ENCODE measurements around the gene ITPRIPL1. TPM values are rescaled to one million over a fixed set of nuclear protein-coding genes. Genes with fewer than 3 reads are reported as not detected.
A peak's percentile ranks its signal among the peaks of the same experiment; 100 is the strongest.

ITPRIPL1 gene
- total RNA-seq, 4 donors from 2014 or later = 0.98 to 4.2 (median 2.2) TPM

GRCh38 chr2:96317584-96317997, 7.5 kb upstream of the ITPRIPL1 start:
- TF ChIP-seq CTCF (IDR thresholded peaks at IDR 0.05) (no peak), EP300 (IDR thresholded peaks at IDR 0.05) (no peak), POLR2A (IDR thresholded peaks at IDR 0.05) (no peak)
- Histone ChIP-seq H3K4me3 (no peak overlapping the region), H3K27me3 (peaks cover 0 to 30% of the 10 kb centered on the region in 2 donors), H3K4me1 (peaks cover 0 to 28% (median 4%) of the 10 kb centered on the region in 4 donors), H3K36me3 (no peaks in the 10 kb centered on the region), H3K27ac (no peak overlapping the region), H3K9me3 (no peaks in the 10 kb centered on the region)
- DNase-seq (ENCODE audit: low spot score in 2 of 2) = no peak
- WGBS, 2 donors = 82 to 90% methylated on average over 4 of the region's 4 CpGs

DNA sequence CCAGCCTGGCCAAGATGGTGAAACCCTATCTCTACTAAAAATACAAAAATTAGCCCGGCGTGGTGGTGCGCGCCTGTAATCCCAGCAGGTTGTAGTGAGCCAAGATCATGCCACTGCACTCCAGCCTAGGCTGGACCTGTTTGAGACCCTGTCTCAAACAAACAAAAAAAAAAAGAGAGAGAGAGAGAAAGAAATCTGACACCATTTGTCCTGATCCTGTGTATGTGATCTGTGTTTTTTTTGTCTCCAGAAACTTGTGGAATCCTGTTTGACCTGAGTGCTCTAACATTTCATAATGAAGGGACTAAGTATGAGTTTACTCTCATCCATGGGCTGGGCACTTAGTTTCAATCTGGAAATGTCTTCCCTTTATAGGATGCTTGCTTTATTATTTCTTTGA, 6.4 kb upstream of the ITPRIPL1 start:
- H3K4me1 ChIP-seq = peaks cover 0 to 28% (median 4%) of the 10 kb centered on the region in 4 donors
- no peaks in the 10 kb centered on the region for H3K9me3 ChIP-seq
- peaks cover 0 to 40% of the 10 kb centered on the region in 2 donors for H3K27me3 ChIP-seq
- no peak for DNase-seq (ENCODE audit: low spot score in 2 of 2)
- H3K4me3 ChIP-seq = no peak overlapping the region
- WGBS, 2 donors = 92 to 99% methylated on average over 4 of the region's 4 CpGs
- no peak overlapping the region for H3K27ac ChIP-seq
- TF ChIP-seq CTCF (IDR thresholded peaks at IDR 0.05) (no peak), EP300 (IDR thresholded peaks at IDR 0.05) (no peak), POLR2A (IDR thresholded peaks at IDR 0.05) (no peak)
- no peaks in the 10 kb centered on the region for H3K36me3 ChIP-seq

DNA sequence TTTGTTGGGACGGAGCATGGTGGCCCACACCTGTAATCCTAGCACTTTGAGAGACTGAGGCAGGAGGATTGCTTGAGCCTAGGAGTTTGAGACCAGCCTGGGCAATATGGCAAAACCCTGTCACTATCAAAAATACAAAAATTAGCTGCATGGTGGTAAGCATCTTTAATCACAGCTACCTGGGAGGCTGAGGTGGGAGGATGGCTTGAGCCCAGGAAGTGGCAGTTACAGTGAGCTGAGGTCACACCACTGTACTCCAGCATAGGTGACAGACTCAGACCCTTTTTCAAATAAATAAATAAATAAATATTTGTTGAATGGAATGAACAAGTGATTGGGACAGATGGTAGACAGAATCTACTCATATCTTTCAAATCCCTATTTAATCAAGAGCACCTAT, 5.7 kb upstream of the ITPRIPL1 start:
- Histone ChIP-seq H3K27me3 (peaks cover 0 to 40% of the 10 kb centered on the region in 2 donors), H3K9me3 (no peaks in the 10 kb centered on the region)

GRCh38 chr2:96320326-96320725, 4.8 kb upstream of the ITPRIPL1 start:
- Histone ChIP-seq H3K4me3 (no peak overlapping the region), H3K4me1 (peaks cover 0 to 38% (median 7%) of the 10 kb centered on the region in 4 donors), H3K9me3 (no peaks in the 10 kb centered on the region), H3K27ac (no peak overlapping the region), H3K36me3 (no peaks in the 10 kb centered on the region), H3K27me3 (peaks cover 0 to 50% of the 10 kb centered on the region in 2 donors)
- TF ChIP-seq EP300 (IDR thresholded peaks at IDR 0.05) = no peak
- no peak for TF ChIP-seq CTCF (IDR thresholded peaks at IDR 0.05)
- no peak for TF ChIP-seq POLR2A (IDR thresholded peaks at IDR 0.05)
- DNase-seq (ENCODE audit: low spot score in 2 of 2) = no peak
- WGBS, 2 donors = 88 to 92% methylated on average over 3 of the region's 3 CpGs

More for the DNA sequence above, 5.7 kb upstream of the ITPRIPL1 start:
- DNase-seq (ENCODE audit: low spot score in 2 of 2) = no peak
- Histone ChIP-seq H3K4me1 (peaks cover 0 to 29% (median 4%) of the 10 kb centered on the region in 4 donors), H3K36me3 (no peaks in the 10 kb centered on the region), H3K4me3 (no peak overlapping the region), H3K27ac (no peak overlapping the region)
- WGBS, 2 donors = 85 to 94% methylated on average over 1 of the region's 1 CpG
- TF ChIP-seq EP300 (IDR thresholded peaks at IDR 0.05) (no peak), POLR2A (IDR thresholded peaks at IDR 0.05) (no peak), CTCF (IDR thresholded peaks at IDR 0.05) (no peak)

- peaks cover 0 to 56% of the 10 kb centered on the region in 2 donors for H3K27me3 ChIP-seq
- H3K9me3 ChIP-seq = no peaks in the 10 kb centered on the region
- 5 to 9% methylated on average over 32 to 41 of the region's 41 CpGs for WGBS, 2 donors
- H3K4me1 ChIP-seq = peaks cover 0 to 45% (median 9%) of the 10 kb centered on the region in 4 donors
- H3K27ac ChIP-seq = peak overlapping the region in 2 of 4 donors; percentile 50 to 84
- no peak for DNase-seq (ENCODE audit: low spot score in 2 of 2)
- TF ChIP-seq CTCF (IDR thresholded peaks at IDR 0.05) = no peak
- TF ChIP-seq EP300 (IDR thresholded peaks at IDR 0.05) = peak in 1 of 2 donors; percentile 17
- no peak for TF ChIP-seq POLR2A (IDR thresholded peaks at IDR 0.05)
- peak overlapping the region; percentile 32 to 65 (median 58) for H3K4me3 ChIP-seq
- H3K36me3 ChIP-seq = no peaks in the 10 kb centered on the region
Measured at GRCh38 chr2:96320728-96321622, 4.1 kb upstream of the ITPRIPL1 start.
